Activated CD8-positive, alpha-beta memory T cell treated with anti-CD3 and anti-CD28 coated beads, Interleukin-2, amount 50 U/mL, for 1 hour (primary cell): ENCODE results near the gene MYCBP2.
"Not testable (repeated sequence)": the region's sequence is repeated elsewhere in the genome, so short reads cannot be mapped to it uniquely, and the experiment has no call there.

Experiments used
- DNase-seq: peaks from one replicate; pipeline ENCODE4 v3.0.0-alpha.2; 2020; ENCODE audit errors: extremely low read depth

MYCBP2 gene

GRCh38 chr13:77300176-77301037, 26.5 kb downstream of the MYCBP2 start:
- no peak for DNase-seq

DNA sequence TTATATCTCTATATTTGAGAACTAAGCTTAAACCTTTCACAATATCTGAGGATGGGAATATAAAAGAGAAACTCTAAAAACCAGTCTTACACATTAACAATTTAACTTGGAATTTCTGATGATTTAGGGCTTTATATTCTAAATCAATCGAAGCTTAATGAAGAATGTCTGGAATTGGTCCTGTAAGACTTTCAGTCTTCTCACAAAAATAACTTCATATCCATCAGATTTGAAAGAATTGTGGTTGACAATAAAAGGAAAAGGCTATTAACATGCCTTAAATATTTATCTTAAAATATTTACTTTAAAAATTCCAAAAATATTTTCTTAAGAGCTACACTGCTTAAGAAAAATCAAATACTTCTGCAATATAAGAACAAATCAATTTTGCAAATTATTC, 27.3 kb downstream of the MYCBP2 start:
- DNase-seq, result no peak

GRCh38 chr13:77298426-77298825, 28.5 kb downstream of the MYCBP2 start:
- no peak for DNase-seq

DNA sequence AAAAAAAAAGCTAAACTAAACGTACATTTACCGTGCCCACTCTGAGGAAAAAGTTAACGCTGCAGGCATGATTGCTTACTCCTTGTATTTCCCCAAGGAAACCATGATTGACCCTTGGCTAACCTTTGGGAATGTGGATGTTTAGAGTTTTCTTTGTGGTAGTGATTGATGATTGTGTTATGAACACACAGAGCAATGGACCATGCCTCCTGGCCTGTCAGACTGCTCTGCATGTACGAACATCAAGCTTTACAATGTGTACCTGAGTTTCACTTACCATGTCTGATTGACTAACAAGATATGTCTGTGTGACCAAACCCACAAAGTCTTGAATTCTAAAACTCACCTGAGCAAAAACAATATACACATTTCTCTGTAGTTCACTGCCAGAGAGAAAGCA, 35.1 kb downstream of the MYCBP2 start:
- DNase-seq, result no peak

DNA sequence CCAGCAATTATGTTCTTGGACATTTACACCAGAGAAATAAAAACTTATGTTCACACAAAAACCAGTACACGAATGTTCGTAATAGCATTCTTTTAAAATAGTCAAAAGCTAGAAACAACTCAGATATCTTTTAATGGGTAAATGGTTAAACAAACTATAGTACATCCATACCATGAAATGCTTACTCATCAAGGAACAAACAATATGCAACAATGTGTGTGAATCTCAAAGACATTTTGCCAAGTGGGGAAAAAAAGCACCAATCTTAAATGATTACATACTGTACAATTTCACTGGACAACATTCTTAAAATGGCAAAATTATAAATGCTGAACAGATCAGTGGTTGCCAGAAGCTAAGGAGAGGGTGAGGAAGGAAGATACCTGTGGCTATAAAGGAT, 36.6 kb downstream of the MYCBP2 start:
- no peak for DNase-seq

- no peak for DNase-seq
Measured at GRCh38 chr13:77289851-77290250, 37.0 kb downstream of the MYCBP2 start.

- not testable (repeated sequence) for DNase-seq
Measured at GRCh38 chr13:77285632-77286031, 41.3 kb downstream of the MYCBP2 start.

DNA sequence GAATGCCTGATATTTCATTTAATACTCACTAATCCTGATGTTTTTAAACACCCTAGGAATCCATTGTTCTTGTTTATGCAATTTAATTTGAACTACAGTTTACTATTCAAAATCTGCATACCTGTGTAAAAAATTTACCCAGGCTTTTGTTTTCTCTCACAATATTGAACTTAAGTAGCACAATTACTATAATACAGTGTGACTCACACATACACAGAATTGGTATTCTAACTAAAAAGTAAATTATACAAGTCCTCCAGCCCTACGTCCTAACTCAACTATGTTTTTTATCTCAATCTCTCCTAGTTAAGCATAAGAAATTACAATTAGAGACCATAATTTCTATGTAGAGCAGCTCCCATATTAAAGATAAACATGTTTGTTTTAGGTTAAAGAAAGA, 41.8 kb downstream of the MYCBP2 start:
- no peak for DNase-seq

GRCh38 chr13:77274126-77274525, 52.8 kb downstream of the MYCBP2 start:
- no peak for DNase-seq

DNA sequence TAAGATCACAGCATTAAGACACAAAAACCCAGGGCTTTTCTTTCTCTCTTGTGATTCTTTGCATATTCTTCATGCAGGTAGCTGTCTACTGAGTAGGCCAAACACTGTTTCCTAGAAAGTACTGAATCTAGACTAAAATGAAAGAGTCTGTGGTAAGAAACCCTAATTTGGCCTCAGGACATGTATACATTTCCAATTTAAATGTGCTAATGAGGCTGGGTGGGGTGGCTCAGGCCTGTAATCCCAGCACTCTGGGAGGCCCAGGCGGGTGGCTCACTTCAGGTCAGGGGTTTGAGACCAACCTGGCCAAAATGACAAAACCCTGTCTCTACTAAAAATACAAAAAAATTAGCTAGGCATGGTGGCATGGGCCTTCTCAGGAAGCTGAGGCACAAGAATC, 57.8 kb downstream of the MYCBP2 start:
- DNase-seq, result no peak

GRCh38 chr13:77267362-77267761, 59.5 kb downstream of the MYCBP2 start:
- no peak for DNase-seq

DNA sequence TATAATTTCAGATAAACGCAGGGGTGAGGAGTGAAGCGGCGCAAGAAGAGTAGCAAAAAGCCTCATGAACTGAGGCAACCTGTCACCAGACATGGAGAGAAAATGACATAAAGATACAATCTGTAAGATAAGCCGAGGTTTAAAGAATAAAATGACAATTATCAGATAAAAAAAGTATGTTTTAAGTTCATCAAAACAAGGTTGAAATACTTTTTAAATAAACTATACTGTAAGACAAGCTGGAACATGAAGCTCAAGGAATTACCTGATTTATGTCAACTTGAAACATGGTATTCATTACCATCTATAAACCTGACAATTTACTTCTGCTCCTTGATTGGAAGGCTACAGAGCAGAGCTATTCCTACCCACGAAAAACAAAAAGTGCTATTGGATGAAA, 61.6 kb downstream of the MYCBP2 start:
- no peak for DNase-seq

DNA sequence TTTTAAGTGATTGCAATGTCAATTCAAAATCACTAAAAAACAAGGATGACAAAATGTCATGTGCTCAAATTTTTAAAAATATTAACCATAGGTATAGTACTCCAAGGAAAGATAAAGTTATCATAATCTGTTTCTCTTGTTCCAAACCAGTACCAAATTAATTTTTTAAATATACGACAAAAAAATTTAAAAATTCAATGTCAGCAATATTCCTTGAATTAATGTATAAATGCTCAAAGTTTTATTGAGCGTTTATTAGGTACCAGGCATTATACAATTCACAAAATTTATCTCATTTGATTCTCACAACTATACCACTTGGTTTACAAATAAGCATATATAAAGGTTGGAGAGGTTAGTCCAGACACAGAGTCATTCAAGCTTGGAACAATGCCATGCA, 64.7 kb downstream of the MYCBP2 start:
- no peak for DNase-seq

GRCh38 chr13:77250975-77251374, 75.9 kb downstream of the MYCBP2 start:
- no peak for DNase-seq

DNA sequence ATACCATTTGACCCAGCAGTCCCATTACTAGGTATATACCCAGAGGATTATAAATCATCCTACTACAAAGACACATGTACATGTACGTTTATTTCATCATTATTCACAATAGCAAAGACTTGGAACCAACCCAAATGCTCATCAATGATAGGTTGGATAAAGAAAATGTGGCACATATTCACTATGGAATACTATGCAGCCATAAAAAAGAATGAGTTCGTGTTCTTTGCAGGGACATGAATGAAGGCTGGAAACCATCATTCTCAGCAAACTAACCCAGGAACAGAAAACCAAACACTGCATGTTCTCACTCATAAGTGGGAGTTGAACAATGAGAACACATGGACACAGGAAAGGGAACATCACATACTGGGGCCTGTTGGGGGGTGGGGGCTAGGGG, 81.7 kb downstream of the MYCBP2 start:
- DNase-seq, result not testable (repeated sequence)

DNA sequence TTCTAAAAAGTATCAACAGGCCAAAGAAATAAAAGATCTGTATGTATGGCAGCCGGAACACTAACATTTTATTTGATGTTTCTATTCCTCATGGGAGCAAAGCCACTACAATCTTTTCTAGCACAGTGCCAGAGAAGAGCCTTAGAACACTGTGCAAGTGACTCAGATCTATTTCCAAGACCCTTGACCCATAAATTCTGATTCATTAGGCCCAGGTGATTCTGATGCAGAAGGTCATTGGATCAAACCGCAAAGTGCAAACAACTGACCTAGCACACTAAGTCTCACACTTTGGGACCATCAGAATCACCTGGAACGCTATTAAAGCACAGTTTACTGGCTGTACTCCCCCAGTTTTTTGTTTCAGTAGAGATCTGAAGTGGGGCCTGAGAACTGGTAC, 87.6 kb downstream of the MYCBP2 start:
- DNase-seq, result no peak

DNA sequence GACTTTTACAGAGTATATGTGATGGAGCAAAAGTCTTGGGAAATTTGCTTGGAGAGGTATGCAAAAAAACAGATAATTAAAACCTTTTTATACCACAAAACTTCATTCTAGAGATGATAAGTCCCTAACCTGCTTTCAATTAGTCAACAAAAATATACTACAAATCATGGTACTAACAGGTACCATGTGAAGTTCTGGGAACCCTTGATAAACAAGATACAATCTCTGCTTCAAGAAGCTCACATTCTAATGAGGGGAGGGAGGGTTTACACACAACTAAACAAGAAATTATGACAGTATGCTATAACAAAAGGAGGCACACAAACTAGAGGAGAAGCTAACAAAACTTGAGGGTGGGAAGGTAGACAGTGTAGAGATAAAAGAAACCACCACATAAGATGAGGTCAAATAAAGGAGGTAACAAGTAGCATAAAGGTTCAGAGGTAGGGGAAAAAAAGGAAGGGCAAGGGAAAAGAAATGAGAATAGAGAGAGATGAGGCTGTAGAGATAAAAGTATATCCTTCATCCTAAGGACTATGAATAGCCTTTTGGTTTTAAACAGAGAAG, 91.4 kb downstream of the MYCBP2 start:
- DNase-seq, result no peak

GRCh38 chr13:77233159-77233558, 93.7 kb downstream of the MYCBP2 start:
- no peak for DNase-seq

- no peak for DNase-seq
Measured at GRCh38 chr13:77230560-77230959, 96.3 kb downstream of the MYCBP2 start.

DNA sequence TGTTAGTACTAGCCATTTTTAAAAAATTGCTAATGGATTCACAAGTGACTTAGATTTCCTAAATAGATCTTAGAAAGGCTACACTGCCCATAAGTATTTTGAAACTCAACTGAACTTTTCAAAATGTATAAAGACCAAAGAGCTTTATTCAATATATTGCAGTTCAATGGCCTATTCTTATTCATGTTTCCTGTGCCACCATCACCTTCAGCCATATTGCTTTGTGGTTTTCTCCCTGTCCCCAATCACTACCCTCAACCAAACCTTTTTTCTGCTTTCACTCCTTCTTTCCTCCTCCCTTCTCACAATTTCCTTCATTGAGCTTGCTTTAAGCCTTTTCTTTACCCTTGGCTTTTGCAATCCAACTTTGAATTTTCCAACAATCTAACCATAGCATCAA, 100.9 kb downstream of the MYCBP2 start:
- DNase-seq, result no peak

DNA sequence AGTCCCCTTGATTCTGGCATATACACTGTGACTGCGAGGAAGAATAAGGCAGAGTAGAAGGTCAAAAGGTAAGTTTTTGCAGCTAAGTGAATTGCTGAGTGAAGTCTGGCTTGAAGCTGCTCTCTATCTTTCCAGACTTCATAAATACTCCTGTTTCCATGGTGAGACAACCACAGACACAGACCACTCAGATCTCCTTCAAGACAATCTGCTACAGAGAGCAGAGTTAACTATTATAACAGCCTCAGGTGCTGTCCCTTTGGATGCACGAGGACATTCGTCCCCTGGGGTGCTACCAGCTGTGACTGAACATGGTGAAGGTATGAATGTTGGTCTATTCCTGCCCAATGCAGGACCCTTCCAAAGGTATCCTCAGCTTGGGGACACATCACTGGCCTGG, 104.0 kb downstream of the MYCBP2 start:
- DNase-seq, result no peak

DNA sequence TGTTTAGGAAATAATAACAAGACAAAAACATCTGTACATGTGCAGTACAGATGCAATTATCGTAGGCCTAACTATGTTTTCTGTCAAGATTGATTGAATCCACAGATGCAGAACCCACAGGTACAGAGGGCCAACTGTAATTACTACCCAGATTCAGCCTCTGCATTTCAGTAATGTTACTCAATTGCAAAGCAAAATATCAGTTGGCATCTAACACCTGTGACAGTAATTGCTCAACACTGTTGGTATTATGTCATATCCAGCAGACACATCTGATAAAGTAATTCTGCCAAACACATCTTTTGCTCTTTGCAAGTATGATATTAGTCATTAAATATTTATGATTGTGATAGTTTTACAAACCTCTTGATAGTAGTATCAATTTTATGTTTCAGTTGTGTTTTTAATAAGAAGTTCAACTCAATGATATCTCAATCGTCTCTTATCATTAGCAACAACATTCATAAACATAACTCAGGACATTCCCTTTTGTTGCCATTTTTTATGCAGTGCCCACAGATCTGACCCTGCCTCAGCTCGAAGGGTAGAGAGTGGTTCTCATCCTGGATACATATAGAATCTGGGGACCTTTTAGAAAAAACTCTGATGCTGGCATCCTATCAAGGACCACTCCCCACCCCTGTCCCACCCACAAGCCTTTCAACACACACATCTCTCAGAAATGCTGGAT, 104.7 kb downstream of the MYCBP2 start:
- no peak for DNase-seq

GRCh38 chr13:77219401-77219800, 107.5 kb downstream of the MYCBP2 start:
- no peak for DNase-seq
